GM21737 (cell line): ENCODE results near the gene MAPK7.

Experiments used
- ATAC-seq: cut with Tn5 transposase; IDR thresholded peaks from one replicate; pipeline ENCODE4 v1.9.1; 2021; ENCODE audit warnings: mild to moderate bottlenecking, moderate library complexity; ENCODE audit not compliant: unreplicated experiment

The MAPK7 gene

DNA sequence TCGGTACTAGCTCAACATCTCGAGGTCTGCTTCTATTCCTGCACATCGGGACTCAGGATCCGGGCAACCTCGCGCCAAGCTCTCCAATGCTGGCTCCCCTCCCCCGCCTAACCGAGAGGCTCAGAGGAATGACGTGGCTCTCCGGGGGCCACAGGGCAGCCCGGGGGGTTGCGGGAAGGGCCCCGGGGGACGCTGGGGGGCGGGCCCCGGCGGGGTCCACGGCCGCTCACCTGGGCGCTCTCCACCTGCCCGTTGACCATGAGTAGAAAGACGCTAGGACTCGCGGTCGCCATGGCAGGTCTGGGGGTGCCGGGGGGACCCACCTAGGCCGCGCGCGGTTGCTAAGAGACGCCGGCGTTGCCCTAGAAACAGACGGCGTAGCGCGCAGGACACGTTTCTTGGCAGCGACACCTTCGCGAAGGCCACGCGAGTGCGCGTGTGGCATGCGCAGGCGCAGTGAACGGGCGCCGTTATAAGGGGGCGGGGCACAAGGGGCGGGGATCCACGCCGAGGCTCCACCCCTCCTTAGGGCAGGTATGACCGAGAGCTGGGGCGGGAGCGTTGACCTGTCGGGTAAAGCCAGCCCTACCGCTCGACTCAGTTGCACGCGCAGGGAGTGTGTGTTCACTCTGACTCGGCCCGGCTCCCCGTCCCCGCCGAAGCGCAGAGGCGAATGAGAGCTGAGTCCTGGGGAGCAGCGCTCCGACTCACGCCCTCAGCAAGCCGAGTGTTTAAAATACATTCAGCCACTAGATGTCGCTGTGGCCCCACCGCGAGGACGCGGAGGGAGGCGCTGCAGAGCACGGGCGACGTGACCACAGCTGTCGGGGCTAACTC lies 15.8 kb upstream of the MAPK7 start, which contains the start of gene B9D1:
B9D1 (minus strand) TSS at position 447 of the 837 bp plus-strand sequence; CDS start at position 293, 154 bp downstream.
- peak; percentile 74 for ATAC-seq

DNA sequence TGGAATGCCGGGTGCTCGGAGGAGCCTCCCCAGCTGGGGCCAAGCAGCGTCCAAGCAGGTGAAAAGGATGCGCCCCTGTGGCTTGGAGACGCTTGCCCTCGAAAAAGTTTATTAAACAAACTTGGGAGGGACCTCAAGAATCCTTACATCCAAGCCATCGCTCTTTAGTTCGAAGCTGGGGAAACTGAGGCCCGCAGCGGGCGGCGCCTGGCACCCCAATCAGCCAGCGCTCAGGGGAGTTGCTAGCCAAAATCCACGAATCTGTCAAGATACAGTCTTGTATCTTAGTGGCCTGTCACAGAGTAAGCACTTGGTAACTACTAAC lies 15.2 kb upstream of the MAPK7 start:
- no peak for ATAC-seq

DNA sequence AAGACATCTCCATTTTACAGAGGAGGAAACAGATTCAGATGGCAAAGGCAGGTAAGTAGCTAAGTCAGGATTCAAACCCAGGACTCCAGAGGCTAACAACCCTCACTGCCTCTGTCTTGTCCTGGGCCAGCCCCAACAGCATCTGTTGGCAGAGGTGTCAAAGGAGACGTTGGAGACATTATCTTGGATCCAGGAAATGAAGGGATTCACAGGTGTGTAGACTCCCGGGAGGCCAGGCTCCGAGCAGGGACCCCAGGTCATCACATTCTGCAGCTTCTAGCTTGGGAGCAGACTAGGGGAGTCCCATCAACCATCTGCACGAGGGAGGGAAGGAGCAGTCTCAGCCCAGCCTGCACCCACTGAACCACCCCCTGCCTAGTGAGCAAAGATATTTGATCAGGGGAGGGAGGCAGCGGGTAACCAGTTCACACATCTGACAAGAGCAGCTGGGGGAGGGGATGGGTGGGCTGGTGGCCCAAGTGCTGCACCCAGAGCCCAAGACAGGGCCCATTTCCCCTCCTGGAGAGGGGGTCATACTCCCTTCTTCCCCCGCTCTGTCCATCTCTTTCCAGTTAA lies 14.8 kb upstream of the MAPK7 start:
- ATAC-seq: no peak

DNA sequence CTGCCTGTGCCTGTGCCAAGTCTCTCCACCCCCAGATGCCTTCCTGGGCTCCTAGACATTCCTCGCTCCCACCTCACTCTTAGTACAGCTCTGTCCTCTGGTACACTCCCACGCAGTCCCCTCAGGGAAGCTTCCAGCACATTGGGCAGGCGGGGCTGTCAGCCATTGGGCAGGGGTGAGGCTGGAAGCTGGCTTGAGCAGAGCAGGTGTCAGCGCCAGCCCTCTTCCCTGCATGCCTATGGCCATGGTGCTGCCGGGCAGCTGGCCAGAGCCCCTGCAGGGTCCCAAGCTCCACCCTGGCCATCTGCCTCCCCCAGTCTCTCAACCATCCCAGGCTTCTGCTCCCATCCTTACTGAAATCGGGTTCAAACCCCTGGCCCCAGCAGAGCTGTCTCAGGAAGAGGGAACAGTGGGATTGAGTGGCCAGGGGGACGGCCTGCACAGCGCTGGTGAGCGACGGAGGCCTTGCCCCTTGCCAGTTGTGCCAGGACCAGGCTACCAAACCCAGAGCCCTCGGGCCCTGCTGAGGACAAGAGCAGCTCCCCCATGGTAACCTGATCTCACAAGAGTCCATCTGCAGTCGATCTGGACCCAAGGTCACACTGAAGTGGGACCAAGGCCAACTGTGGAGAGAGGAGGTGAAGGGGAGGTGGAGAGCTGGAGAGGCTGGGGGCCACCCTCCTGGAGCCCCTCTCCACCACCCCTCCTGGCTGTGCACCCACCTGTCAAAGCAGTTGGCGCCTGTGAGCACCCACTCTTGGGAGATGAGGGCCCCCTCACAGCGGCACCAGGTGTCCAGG lies 13.4 kb upstream of the MAPK7 start:
- no peak for ATAC-seq

DNA sequence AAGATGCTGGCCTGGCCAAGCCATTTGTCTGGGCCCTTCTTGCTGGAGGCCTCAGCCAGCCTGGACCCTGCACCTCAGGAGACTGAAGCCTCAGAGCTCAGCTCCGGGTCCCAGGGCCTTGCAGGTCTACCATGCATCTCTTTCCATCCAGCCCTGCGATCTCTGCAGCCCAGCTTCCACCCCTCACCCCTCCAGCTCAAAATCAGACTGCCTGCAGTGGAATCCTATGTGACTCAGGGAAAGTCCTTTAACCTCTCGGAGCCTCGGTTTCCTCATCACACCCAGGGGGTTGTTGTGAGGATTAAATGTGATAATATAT lies 12.8 kb upstream of the MAPK7 start:
- no peak for ATAC-seq

DNA sequence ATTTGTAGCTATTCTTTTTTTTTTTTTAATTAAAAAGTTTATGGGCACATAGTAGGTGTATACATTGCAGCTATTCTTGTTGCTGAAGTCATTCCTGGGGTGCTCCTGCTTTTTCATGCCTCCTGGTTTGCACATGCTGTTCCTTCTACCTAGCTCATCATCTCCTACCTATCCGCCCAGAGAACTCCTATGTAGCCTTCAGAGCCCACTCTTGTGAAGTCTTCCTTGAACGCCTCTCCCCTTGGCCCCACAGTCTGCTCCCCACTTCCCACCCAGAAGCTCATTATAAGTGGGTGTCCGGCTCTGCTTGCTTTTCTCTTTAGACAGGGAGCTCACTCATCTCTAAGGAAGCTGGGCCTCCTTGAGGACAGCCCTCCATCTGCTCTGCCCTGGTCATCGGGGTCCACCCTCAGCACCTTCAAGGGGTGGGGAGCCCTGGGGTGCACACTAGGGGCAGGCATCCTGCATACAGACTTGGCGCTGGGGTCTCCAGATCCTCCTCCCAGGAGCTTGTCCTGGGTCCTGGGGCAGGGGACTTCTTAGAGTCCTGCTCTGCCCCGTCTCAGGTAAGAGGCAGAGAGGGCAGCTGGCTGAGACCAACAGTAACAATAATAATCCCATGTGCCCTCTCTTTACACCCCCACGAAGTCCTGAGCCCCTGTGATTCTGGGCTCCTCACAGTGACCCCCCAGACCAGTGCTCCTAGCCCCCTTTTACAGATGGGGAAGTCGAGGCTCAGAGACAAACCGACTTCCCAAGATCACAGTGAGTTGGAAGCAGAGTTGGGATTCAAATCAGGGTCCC lies 12.3 kb upstream of the MAPK7 start:
- ATAC-seq: no peak

DNA sequence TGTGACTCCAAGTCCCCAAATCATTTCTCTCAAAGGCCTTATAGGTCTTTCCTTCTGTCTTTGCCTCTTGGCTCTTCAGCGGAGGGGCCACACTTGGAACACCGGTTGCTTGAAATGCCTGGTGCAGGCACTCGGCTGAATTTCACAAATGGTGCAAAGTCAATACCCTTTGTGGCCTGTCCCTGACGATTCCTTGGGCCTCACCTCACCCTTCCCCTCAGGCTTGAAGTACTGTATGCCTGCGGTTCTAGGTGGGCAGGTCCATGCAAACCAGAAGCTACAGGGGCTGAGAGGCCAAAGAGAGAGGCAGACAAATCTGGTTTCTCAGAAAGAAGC lies 11.7 kb upstream of the MAPK7 start:
- ATAC-seq: no peak

DNA sequence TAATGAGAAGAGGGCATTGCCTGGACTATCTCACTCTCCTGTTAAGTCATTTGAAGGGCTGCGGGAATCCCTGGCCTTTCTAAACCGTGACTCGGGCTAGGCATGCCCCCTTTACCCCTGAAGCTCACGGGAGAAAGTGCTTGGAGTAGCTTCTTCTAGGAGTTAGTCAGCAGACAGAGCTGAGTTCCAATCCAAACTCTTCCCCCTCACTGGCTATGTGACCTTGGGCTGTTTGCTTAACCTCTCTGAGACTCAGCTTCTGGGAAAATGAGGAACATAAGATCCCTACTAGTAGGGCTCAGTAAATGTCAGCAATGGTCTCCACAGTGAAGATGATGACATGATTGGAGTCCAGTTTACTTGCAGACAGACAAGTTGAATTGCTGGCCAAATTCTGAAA lies 10.1 kb upstream of the MAPK7 start:
- no peak for ATAC-seq

DNA sequence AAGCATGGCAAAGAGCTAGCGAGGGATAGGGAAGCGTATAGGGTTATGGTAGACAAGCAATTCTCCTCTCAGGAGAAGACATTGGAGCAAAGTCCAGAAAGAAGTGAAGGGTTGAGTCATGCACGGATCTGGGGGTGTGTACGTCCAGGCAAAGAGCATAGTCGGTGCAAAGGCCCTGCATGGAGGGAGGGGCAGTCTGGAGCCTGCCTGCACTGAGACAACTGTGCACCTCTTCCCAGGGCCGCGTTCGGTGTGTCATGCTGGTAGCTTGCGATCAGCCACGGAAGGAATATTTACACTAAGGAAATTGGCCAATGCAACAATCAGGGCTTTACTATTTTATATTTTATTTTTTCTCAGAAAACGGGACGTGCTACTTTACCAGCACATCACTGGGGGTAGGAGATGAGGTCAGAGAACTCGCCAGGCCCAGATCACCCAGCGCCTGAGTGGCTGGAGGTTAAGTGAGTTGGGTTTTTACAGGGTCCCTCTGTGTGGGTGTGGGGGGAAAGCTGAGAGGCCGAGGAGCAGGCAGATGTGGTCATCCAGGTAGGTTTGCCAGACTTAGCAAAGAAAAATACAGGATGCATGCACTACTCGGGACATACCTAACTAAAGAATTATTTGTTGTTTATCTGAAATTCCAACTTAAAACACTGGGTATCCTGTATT lies 9.1 kb upstream of the MAPK7 start:
- no peak for ATAC-seq

DNA sequence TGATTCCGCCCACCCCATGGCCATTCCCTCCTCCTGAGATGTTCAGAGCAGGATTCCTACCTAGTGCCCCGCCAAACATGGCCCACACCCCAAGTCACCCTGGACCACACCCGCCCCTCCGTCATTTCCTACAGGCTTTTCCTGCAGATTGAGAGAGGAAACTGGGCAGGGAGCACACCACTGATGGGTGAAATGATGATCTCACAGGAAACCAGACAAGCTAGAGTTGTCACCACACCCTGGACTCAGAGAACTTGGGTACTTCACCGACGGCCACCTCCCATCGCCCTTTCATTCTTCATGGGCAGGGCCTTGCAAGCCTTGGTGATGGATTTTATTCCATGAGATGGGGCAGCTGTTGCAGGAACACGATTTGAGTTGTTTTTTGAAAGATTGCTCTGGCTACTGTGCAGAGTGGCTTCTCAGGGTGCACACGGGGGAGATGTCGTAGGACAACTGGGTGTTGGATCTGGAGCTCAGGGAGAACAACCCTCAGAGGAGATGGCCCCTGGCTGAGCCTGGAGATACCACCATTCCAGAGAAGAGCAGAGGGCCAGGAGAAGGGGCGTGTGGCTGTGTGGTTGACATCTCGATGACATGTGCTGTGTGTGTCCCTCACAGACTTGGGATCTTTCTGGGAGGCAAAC lies 8.3 kb upstream of the MAPK7 start:
- no peak for ATAC-seq

DNA sequence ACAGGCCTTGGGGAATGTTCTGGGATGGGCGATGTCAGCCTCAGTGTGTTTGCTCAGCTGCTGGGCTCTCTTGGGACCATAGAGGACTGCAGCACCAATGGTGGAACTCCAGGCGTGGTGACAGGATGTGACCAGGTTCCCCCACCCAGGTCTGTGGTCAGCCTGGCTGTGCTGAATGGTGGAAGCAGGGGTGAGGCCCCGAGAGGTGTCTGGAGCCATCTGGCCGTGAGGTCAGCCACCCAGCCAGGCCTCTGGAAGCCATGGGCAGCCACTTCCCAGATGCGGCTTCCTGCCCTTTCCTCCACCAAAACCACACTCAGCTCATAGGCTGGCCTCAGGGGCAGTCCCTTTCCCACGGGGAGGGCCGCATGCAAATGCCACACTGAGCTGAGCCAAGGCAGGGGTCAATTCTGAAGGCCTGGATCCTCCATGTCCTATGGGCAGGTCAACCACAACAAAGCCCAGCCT lies 7.8 kb upstream of the MAPK7 start:
- peak; percentile 48 for ATAC-seq

DNA sequence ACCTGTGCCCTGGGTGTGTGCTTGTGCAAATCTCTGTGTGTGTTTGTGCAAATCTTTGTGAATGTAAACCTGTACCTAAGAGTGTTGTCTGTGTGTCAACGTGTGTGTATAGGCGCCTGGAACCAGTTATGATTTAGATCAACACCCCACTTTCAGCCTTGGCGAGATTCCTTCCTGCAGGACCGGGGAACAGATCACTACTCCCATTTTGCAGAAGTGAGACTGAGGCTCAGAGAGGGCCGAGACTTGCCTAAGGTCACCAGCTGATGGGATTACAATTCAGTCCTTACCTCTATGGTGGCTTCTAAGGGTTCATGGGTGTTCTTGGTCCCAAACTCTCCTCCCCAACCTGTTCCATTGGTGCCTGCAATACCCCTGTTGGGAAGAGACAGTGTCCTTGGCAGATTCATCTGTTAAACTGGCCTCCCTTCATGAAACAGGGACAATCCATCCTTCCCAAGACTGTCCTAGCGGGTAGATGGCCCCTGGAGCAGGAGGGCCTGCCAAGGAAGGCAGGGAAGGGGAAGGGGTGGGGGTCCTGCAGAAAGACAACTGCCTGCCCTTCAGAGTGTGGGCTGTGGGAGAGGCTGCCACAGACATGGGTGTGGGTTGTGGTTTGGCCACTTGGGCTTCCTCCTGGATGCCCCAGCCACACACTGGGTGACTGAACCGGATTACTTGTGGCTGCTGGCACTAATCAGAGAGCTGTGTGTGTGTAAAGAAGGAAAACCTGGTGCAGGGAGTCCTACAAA lies 6.9 kb upstream of the MAPK7 start:
- ATAC-seq: no peak

DNA sequence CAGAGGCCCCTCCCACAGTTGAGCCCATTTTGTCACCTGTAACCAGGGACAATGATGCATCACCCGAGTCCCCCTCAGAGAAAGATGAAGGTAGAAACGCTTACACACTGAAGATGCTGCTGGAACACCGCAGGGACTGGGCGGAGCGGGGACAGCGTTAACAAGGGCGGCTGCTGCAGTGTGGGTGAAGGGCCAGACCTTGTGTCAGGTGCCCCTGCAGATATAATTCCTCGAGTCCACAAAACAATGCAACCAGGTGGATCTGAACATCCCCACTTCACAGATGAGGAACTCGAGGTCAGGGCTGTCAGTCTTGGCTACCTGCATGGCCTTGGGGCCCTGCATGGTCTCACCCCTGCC lies 6.3 kb upstream of the MAPK7 start:
- no peak for ATAC-seq

DNA sequence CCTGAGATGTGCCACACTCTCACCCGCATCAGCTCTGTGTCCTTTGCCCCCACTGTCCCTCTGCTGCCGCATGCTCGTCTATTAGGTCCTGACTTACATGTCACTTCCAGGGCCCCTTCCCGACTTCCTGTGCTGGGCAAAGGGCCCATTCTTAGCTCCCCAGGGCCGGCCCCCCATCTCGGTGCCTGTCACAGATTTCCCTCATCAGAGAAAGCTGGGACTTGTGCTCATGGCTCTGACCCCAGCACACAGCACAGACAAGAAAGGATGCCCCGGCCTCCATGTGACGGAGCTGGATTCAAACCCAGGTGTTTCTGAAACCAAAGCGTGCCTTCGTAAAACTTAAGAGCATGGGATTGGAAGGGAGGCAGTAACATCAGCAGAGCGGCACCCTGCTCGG lies 5.9 kb upstream of the MAPK7 start:
- no peak for ATAC-seq

DNA sequence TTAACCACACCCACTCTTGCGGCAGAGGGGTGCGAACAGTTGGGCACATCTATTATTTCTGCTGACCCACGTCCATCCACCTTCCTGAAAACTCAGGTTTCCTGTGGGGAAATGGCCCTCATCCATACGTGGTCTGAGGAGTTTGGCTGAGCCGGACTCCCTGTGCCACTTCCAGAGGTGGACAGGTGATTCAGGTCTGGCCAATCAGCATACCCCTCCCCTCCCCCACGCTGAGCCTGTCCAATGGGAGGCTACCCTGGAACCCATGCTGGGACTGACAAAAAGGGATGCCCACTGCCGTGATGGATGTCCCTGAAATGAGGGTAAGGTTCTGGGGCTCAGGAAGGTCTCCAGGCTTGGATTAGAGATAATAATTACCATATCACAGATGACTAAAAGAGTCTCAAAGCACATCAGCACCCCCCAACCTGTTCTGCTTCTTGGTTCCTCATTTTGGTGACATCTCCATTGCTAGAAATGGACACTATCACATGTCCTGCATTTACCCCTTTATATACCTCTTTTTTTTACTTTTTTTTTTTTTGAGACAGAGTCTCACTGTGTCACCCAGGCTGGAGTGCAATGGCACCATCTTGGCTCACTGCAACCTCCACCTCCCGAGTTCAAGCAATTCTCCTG lies 5.3 kb upstream of the MAPK7 start:
- ATAC-seq: no peak

DNA sequence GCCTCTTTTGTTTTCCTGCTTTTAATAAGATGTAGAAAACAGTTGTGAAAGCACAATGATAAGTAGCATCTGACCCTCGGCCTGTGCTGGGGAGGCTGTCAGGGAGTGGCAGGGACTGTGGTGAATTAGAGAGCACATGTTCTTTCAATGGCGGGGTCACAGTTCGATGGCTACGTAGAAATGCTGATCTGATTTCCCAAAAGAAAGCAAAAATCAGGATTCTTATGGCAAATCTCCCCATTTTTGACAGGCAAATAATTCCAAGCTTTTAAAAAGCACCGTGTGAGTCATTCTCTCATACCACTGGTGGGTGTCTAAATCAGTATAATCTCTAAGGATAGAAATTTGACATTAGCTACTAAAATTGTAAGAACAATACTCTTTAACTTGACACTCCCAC lies 4.2 kb upstream of the MAPK7 start:
- ATAC-seq: no peak

DNA sequence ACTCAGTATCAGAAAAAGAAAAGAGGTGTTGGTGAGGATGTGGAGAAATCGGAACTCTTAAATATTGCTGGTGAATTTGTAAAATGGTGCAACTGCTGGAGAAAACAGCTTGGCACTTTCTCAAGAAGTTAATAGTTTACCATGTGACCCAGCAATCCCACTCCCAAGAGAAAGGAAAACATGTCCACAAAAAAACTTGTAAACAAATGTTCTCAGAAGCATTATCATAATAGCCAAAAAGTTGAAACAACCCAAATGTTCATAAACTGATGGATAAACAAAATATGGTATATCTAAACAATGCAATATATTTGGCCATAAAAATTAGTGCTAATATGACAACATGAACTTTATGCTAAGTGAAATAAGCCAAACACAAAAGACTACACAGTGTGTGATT lies 2.6 kb upstream of the MAPK7 start:
- no peak for ATAC-seq

DNA sequence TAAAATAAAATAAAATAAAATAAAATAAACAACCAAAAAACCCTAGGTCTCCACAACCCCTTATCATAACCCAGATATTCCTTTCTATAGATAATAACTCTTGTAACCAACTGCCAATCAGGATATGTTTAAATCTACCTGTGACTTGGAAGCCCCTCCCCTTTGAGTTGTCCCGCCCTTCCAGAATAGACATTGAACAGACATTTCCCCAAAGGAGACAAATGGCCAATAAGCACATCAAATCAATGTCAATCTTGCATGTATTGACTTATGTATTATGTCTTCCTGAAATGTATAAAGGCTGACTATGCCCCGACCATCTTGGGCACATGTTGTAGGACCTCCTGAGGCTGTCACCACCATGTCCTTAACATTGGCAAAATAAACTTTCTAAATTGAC lies 1.5 kb upstream of the MAPK7 start:
- no peak for ATAC-seq
